HG03520 (cell line): ENCODE results near the gene C1RL.
"Not testable (repeated sequence)": the region's sequence is repeated elsewhere in the genome, so short reads cannot be mapped to it uniquely, and the experiment has no call there.

Source experiments
- ATAC-seq: cut with Tn5 transposase; IDR thresholded peaks from one replicate; pipeline ENCODE4 v1.9.1; 2021; ENCODE audit warnings: mild to moderate bottlenecking, moderate library complexity; ENCODE audit not compliant: unreplicated experiment

Gene C1RL

GRCh38 chr12:7116916-7117315 lies 7.9 kb upstream of the C1RL start:
- no peak for ATAC-seq

GRCh38 chr12:7116196-7116595 lies 7.2 kb upstream of the C1RL start:
- ATAC-seq: no peak

- no peak for ATAC-seq
Measured at GRCh38 chr12:7114851-7115250, 5.8 kb upstream of the C1RL start.

GRCh38 chr12:7114008-7114407 lies 5.0 kb upstream of the C1RL start:
- no peak for ATAC-seq

GRCh38 chr12:7113389-7113871 lies 4.4 kb upstream of the C1RL start:
- ATAC-seq: no peak

GRCh38 chr12:7112041-7112440 lies 3.0 kb upstream of the C1RL start:
- no peak for ATAC-seq

GRCh38 chr12:7110661-7111060 lies 1.6 kb upstream of the C1RL start:
- no peak for ATAC-seq

GRCh38 chr12:7109572-7109920 lies 532 bp upstream of the C1RL start:
- no peak for ATAC-seq

GRCh38 chr12:7108003-7108795 lies 815 bp downstream of the C1RL start:
- peak; percentile 82 for ATAC-seq

- no peak for ATAC-seq
Measured at GRCh38 chr12:7107636-7108002, 1.4 kb downstream of the C1RL start.

GRCh38 chr12:7107181-7107580 lies 1.8 kb downstream of the C1RL start:
- not testable (repeated sequence) for ATAC-seq

GRCh38 chr12:7106082-7106481 lies 2.9 kb downstream of the C1RL start:
- ATAC-seq: no peak

GRCh38 chr12:7103837-7104584 lies 5.0 kb downstream of the C1RL start:
- ATAC-seq: no peak

GRCh38 chr12:7102582-7102981 lies 6.4 kb downstream of the C1RL start:
- no peak for ATAC-seq

GRCh38 chr12:7101694-7102131 lies 7.3 kb downstream of the C1RL start:
- no peak for ATAC-seq

- no peak for ATAC-seq
Measured at GRCh38 chr12:7101047-7101693, 7.8 kb downstream of the C1RL start.

GRCh38 chr12:7100239-7100638 lies 8.8 kb downstream of the C1RL start:
- no peak for ATAC-seq

GRCh38 chr12:7099290-7099996 lies 9.6 kb downstream of the C1RL start:
- ATAC-seq: no peak

GRCh38 chr12:7096979-7097378 lies 12.0 kb downstream of the C1RL start:
- ATAC-seq: no peak

- ATAC-seq: no peak
Measured at GRCh38 chr12:7096006-7096932, 12.7 kb downstream of the C1RL start.
